CD1c-positive myeloid dendritic cell (primary cell): ENCODE data around the gene RFPL1.
"Not testable (repeated sequence)": the region's sequence is repeated elsewhere in the genome, so short reads cannot be mapped to it uniquely, and the experiment has no call there.

Source experiments
- DNase-seq: peaks from one replicate; pipeline ENCODE4 v3.0.0-alpha.2; 2016; ENCODE audit errors: extremely low spot score

The RFPL1 gene

DNA sequence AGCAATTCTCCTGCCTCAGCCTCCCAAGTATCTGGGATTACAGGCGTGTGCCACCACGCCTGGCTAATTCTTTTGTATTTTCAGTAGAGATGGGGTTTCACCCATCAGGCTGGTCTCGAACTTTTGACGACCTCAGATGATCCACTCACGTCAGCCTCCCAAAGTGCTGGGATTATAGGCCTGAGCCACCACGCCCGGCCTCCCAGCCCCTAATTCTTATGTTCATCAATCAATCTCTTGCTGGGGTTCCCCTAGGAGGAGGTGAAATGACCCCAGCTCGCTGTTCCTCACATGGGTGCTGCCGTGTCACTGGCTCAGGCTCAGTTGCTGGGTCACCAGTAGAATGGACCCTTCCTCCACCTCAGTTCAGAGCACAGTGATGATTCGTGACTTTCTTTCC is at the start of gene RFPL1:
TSS of gene RFPL1 (plus strand) at position 301 of the 400 bp plus-strand sequence.
- DNase-seq: not testable (repeated sequence)

DNA sequence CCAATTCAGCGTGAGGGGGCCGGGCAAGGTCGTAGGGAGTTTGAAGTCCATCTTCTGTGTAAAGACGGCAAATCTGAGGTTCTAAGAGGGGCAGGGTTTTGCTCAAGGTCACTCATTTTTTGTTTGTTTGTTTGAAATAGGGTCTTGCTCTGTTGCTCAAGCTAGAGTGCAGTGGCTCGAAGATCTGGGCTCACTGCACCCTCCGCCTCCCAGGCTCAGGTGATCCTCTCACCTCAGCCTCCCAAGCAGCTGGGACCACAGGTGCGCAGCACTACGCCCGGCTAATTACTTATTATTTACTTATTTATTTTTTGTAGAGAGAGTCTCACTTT is 49.7 kb upstream of the RFPL1 start:
- no peak for DNase-seq

DNA sequence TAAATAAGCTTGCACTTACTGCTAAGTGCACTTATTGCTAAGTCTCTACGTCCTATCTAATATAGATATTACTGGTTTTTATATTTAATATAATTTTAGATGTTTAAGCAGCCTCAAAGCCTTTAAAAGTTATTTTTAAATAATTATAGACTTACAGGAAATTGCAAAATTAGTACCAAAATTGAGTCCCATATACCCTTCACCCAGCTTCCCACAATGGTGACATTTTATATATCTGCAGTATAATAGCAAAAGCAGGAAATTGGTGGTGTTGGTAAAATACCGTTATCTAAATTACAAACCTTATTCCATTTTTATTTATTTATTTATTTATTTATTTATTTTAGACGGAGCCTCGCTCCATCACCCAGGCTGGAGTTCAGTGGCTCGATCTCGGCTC is 48.1 kb upstream of the RFPL1 start:
- DNase-seq: no peak

DNA sequence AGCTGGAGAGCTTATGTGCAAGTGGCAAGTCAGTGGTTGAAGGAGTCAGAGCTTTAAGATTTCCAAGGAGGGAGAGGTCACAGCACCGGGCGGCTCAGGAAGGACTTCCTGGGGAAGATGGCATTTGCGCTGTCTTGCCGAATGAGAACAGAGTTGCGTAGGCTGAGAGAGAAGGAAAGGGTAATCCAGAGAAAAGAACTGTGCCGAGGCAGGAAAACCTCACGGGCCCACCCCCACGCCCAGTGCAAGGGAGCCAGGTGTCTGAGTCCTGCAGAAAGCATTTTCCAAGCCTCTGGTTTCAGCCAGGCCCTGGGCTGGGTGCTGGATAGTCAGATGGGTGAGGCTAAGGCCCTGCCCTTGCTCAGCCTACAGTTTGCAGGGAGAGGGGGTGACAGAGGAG is 46.8 kb upstream of the RFPL1 start:
- no peak for DNase-seq

DNA sequence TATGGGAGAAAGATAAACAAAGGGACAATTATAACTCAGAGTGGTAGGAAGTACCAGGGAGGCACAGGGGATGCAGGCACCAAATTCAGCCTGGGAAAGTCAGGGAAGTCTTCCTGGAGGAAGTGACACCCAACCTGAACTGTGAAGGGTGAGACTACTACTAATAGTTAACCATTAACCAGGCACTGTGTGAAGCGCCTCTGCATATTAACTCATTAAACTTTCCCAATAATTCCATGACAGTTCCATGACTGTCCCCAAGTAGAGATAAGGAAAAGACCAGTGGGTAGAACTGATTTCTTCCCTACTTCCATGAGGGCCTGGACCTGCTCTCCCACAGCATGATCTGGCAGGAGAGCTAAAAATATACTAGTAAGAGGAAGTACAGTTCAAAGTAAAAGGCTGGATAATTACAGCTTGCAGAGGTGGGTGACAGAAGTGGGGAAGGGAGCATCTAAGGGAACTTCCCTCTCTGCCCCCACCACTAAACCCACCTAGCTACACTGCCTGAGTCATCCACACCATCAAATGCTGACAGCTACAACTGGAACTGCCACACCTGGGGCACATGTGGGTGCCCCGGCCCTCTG is 45.3 kb upstream of the RFPL1 start:
- peak; percentile 54 for DNase-seq

DNA sequence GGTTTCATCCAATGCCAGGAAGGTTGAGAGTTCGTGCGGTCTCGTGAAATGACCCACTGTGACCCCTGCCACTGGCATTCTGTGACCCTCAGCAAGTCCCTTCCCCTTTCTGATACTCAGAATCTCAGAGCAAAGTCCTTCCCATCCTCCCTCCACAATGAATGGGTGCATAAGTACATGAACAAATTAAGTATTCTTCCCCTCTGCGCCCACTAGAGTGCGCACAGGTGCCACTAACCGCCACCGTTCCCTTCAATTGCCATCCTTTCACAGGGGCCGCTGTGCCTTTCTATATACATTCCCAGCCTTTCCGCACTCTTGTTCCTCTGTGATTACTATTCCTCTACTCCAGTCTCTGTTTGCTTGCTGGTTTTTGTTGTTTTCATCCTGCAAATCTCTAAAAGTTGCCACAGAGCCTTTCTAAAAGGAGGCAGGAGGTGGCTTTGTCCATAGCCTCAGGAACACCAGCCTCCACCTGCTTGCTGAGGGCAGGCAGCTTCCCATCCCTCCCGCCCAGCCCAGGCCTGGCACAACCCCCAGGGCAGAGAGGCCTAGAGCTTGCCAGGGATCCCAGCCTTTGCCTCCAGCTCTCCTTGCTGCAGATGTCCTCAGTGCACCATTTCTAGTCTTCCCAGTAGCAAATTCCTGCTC is 43.3 kb upstream of the RFPL1 start:
- peak; percentile 77 for DNase-seq

DNA sequence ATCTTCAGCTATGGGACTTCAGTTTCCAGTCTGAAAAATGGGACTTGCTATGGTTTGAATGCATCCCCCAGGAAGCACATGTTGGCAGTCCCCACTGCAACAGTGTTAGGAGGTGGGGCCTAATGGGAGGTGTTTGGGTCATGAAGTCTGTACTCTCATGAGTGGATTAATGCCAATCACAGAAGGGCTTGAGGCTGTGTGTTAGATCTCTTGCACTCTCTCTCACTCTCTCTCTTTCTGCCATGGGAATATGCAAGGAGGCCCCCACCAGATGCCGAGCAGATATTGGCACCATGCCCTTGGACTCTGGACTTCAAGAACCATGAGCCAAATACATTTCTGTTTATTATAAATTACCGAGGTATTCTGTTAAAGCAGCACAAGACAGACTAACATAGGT is 42.3 kb upstream of the RFPL1 start:
- no peak for DNase-seq

DNA sequence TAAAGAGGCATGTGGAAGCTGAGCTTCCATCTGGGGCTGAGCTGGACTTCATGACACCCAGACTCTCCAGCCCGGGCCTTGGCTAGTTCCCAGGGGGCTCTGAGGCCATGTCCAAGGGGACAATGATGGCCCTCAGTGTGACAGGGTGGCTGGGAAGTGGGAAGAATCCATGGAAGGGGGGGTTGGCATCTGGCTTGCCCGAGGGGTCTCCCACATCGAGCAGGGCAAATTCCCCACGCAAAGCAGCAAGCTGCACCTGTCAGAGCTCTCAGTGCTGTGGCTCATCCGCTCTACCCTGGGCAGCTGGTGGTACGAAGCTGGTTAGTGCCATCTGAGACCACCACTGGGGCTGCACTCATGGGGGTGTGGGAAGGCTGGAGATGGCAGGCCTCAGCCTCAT is 40.6 kb upstream of the RFPL1 start:
- no peak for DNase-seq

DNA sequence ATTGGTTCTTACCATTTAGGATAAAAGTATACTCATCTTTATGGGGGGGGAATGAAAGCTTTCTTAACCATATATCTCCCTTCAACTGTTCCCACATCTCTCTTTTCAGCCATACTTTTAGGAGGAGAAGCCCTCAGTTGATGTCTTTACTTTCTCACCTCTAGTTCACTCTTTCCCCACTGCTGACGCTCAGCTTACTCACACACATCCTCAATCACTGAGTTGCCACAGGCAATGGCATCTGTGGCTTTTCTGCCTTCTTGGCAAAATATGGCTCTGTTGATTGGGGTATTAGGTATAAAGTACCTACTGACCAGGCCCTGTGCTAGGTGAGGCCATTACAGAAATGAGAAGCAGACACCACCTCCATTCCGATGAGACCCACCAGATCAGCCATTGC is 37.8 kb upstream of the RFPL1 start:
- DNase-seq: no peak

DNA sequence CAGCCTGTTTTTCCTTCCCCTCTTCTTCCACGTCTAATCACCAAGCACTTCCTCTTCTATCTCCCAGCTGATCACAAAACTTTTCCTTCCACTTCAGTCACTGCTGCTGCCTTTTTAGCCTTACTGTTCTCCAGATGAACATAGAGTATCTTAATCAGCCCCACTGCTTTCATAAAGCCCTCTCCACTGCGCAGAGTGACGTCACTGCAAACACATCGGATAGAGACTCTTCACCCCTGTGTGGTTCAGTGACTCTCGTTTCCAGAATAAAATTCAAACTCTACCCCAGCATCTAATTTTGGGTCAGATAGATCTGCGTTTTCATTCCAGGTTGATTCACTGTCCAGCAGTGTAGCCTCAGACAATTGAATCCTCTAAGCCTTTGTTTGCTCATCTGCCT is 36.8 kb upstream of the RFPL1 start:
- DNase-seq: not testable (repeated sequence)

DNA sequence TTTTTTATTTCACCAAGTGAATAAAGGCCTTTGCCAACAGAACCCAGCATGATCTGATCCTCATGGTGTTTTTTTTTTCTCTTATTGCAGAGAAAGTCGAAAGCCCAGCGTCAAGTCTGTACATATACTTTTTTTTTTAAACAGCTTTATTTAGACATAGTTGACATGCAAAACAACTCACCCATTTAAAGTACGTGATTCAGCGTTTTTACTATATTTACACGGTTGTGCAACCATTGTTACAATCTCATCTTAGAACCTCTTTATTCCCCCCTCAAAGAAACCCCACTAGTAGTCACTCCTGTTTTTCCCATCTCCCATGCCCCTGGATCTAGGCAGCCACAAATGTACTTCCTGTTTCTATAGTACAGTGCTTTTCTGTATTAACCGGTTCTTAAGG is 29.4 kb upstream of the RFPL1 start:
- peak; percentile 31 for DNase-seq

DNA sequence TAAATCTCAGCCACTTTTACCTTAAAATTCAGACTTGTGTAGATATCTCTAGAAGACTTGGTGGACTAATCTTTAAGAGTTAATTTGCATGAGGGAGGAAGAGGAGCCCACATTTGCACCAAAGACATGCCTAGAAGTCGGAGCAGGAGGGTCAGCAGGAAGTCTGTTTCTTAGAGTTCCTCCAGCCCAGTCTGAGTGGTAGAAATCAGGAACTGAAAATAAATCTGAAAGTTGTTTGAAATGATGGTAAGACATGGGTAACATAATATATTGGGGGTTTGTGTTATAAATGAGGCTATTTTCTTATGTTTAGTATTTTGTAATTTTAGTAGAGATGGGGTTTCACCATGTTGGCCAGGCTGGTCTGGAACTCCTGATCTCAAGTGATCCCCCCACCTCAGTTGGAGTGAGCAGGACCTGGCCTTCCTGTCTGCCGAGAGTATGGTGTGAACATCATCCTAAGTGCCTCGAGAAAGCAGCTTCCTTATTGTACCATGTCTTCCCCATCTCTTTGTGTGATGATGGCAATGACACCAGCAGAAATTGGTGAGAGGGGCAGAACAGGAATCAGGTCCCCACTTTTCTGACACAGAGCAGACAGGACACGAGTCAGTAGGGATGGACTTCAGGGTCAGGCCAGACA is 26.7 kb upstream of the RFPL1 start:
- peak; percentile 52 for DNase-seq

DNA sequence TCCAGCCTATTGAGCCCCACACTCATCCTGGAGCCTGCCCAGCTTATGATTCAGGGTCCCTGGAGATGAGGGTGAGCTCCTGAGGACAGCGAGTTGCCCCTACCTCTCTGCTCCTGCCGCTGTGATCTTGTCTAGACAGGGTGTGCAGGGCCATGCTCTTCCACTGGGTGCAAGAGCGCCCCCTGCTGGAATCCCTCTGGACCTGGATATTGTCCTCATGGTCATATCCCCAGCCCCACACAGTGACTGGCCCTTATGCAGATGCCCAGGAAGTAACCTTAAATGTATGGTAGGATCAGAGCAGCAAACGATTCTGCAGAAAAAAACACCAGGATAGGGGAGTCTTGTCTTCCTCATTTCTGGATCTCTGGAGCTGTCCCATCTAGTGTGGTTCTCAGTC is 25.6 kb upstream of the RFPL1 start:
- DNase-seq: not testable (repeated sequence)

DNA sequence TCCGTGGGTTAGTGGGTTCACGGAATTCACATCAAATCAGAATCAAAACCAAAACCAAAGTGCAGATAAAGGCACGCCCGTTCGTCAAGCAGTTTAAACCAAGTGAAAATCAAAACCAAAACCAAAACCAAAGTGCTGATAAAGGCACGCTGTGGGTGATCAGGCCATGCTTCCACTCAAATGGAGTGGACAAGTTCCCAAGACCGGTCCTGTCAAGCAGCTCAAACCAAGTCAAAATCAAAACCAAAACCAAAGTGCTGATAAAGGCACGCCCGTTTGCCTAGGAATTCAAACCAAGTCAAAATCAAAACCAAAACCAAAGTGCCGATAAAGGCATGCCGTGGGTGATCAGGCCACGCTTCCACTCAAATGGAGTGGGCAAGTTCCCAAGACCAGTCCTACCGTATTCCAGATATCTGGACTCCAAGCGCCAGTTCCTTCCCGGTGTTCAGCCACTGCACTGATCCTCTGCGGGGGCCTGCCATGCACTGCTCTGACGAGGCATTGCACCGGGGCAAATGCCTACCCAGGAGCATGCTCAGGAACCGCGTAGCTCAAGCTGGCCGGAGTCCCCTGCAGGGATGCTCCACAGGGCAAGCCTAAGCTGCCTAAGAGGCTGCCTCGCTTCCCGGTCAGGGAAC is 23.3 kb upstream of the RFPL1 start:
- DNase-seq: peak; percentile 58

DNA sequence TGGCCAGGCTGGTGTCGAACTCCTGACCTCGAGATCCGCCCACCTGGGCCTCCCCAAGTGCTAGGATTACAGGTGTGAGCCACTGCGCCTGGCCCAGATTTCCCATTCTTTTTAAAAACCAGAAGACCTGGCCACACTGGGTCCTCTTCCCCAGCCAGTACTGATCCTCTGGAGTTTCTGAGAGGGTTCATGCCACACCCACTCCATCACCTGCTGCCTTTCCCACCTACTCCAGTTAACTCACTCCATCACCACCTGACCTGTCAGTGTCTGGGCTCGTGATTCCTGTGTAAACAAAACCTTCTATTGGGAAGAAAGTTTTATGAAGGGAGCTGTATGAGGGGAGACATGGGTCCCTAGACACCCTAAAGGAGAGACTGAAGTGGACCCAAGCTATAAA is 19.7 kb upstream of the RFPL1 start:
- not testable (repeated sequence) for DNase-seq

DNA sequence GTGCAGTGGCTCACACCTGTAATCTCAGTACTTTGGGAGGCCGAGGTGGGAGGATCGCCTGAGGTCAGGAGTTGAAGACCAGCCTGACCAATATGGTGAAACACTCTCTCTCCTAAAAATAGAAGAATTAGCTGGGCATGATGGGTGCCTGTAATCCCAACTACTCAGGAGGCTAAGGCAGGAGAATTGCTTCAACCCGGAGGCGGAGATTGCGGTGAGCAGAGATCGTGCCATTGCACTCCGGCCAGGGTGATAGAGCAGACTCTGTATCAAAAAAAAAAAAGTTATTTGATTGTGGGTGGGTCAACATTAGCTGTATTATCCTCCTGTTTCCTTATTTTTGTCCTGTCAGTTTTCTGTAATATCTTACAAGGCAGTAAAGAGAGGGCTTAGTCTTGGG is 11.9 kb upstream of the RFPL1 start:
- DNase-seq: no peak

DNA sequence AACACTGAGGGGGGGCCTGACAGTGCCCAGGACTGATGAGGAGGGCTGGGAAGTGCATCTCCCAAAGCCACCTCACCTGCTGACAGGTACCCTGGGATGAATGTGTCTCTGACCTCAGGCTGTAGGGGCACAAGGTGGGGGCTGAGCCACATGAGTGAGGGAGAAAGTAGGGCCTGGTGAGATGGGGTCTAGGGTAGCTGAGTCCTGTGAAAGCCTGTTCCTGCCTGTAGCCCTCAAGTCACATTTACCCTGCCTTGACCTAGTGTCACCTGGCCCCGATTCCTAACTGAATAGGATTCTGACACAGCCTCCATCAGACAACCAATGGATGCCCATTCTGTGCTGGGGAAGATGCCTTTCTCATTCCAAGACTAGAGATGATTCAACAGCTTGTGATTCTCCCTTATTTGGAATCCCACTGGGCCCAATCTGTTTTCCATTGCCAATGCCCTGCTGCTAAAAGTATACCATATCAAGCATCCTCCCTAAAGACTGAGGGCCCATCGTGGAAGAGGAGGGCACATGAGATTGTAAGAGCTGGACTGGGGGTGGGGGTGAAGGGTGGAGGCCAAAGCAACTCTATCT is 11.1 kb upstream of the RFPL1 start:
- no peak for DNase-seq

DNA sequence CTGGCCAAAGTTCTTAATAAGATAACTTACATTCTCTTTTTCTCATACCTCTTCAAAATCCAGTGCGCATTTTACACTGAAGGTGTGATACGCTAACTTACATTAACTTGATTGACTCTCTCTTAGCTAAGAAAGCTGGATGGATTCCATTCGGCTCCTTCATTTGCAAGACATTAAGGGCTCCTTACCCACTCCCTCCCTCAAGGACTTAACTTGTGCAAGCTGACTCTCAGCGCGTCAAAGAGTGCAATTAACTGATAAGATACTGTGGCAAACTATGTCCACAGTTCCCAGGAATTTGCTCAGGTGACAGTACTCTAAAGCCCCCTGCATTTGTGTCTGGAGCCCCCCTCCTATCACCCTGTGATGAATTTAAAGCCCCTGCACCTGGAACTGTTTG is 6.4 kb upstream of the RFPL1 start:
- DNase-seq: no peak

DNA sequence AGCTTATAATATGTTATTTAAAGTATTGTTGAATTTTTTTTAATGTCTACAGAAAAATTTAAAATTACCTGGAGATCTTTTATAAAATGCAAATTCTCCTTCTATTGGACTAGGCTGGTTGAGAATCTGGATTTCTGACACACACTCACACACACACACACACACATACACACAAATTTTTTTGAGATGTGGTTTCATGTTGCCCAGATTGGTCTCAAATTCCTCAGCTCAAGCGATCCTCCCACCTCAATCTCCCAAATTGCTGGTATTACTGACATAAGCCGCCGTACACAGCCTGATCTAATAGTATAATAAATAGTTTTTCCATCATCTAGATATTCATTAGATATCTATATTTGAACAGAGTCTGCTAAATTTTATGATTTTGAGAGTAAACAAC is 4.5 kb upstream of the RFPL1 start:
- no peak for DNase-seq

DNA sequence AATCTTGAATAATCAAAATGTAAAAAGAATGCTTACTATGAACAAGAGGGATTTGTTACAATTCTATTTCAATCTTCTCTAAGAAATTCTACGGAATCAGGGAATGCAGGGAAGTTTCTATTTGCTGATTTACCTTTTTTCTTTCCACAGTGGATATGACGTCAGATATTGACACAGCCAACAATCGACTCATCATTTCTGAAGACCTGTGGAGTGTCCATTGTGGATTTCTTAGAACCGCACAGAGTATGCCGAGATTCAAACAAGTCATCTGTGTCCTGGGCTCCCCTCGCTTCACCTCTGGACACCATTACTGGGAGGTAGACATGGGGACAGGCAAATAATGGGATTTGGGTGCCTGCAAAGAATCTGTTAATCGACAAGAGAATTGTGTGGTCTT is 4.1 kb upstream of the RFPL1 start:
- DNase-seq: no peak

DNA sequence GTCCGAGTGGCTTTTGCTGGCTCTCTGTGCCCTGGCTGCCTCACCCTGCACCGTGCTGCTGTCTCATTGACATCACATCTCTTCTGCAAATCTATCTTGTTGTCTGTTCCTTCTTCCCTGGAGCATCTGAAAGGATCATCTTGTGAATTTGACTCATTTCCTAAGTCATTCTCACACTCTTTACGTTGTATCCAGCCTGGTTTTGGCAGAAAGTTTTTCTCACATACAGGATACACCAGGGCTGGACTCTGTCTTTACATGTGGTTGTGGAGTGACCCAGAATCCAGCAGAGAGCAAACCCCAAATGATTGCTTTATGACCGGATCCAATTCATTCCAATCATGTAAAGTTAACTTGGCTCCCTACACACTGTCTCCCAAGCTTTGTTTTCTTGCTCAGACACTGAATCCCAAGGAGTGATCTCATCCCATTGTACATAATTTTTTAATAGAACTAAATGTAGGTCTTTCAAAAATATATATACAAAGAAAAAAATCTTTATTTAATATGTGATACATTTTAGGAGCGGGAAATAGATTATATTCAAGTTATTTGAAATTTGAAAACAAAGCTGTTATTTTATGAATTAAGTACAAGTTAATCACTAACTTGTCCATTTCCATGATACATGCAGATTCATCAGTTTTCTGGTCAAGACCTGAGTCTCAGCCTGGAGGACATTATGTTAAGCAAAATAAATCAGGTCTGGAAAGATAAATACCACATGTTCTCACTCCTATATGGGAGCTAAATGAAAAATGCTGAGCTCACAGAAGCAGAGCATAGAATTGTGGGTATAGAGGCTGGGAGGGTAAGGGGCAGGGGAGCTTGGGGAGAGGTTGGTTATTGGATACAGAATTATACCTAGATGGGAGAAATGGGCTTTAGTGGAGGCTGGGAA is 2.9 kb upstream of the RFPL1 start:
- no peak for DNase-seq

DNA sequence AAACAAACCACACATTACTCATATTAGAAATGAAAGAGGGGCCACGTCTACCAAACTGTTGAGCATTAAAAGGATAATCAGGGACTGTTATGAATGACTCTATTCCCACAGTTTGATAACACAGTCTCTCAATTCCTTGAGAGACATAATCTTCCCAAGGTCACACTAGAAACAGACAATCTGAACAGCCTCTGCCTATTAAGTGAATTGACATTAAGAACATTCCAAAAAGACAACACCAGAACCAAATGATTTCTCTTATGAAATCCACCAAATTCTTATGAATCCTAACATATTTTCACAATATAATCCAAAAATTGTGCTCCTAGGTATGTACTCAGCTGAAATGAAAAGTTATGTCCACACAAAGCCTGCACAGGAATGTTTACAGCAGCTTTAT is 4.6 kb downstream of the RFPL1 start:
- no peak for DNase-seq
